ENCODE results near the gene SYNE2. TPM values are rescaled to one million over a fixed set of nuclear protein-coding genes. Genes with fewer than 3 reads are reported as not detected.
A peak's percentile ranks its signal among the peaks of the same experiment; 100 is the strongest.

The SYNE2 gene
- total and polyA plus RNA-seq, 4 donors, result 26.9 to 208 (median 67.9) TPM

- Histone ChIP-seq H3K4me1 (ENCODE audit: control insufficient read depth in 5 of 5, insufficient read depth in 5 of 5, low read length in 5 of 5) (peaks cover 0 to 37% (median 21%) of the 10 kb centered on the region in 5 donors), H3K27ac (ENCODE audit: low read depth in 1 of 2, low read length in 1 of 2) (peak overlapping the region in 1 of 2 donors; percentile 67), H3K9ac (ENCODE audit: insufficient read depth in 1 of 2, low read length in 2 of 2) (no peak overlapping the region), H3K4me3 (no peak overlapping the region), H3K36me3 (ENCODE audit: control insufficient read depth in 4 of 4, insufficient read depth in 4 of 4, low read length in 4 of 4) (peaks cover 6 to 56% (median 36%) of the 10 kb centered on the region in 4 donors), H3K27me3 (ENCODE audit: control insufficient read depth in 3 of 3, insufficient read depth in 3 of 3, low read length in 2 of 3) (no peaks in the 10 kb centered on the region), H3K9me3 (ENCODE audit: control insufficient read depth in 4 of 4, insufficient read depth in 3 of 4, low read length in 3 of 4) (no peaks in the 10 kb centered on the region)
- TF ChIP-seq CTCF (IDR thresholded peaks at IDR 0.05; ENCODE audit: control extremely low read depth, extremely low read depth), result no peak
- ATAC-seq (ENCODE audit: insufficient read depth, low FRiP score), result no peak
- WGBS, 2 donors, result 92 to 96% methylated on average over 8 of the region's 8 CpGs
- no peak for DNase-seq
Observed at GRCh38 chr14:64212666-64213065, 359.9 kb downstream of the SYNE2 start.

- H3K4me3 ChIP-seq, result no peak overlapping the region
- peaks cover 6 to 60% (median 36%) of the 10 kb centered on the region in 4 donors for H3K36me3 ChIP-seq (ENCODE audit: control insufficient read depth in 4 of 4, insufficient read depth in 4 of 4, low read length in 4 of 4)
- no peaks in the 10 kb centered on the region for H3K27me3 ChIP-seq (ENCODE audit: control insufficient read depth in 3 of 3, insufficient read depth in 3 of 3, low read length in 2 of 3)
- ATAC-seq (ENCODE audit: insufficient read depth, low FRiP score) (no peak), DNase-seq (peak; percentile 42 to 77 (median 56))
- 69 to 92% methylated on average over 5 of the region's 5 CpGs for WGBS, 2 donors
- H3K27ac ChIP-seq (ENCODE audit: low read depth in 1 of 2, low read length in 1 of 2), result peak overlapping the region; percentile 63 to 80
- TF ChIP-seq CTCF (IDR thresholded peaks at IDR 0.05; ENCODE audit: control extremely low read depth, extremely low read depth), result no peak
- peaks cover 0 to 38% (median 22%) of the 10 kb centered on the region in 5 donors for H3K4me1 ChIP-seq (ENCODE audit: control insufficient read depth in 5 of 5, insufficient read depth in 5 of 5, low read length in 5 of 5)
- H3K9me3 ChIP-seq (ENCODE audit: control insufficient read depth in 4 of 4, insufficient read depth in 3 of 4, low read length in 3 of 4), result no peaks in the 10 kb centered on the region
- H3K9ac ChIP-seq (ENCODE audit: insufficient read depth in 1 of 2, low read length in 2 of 2), result peak overlapping the region in 1 of 2 donors; percentile 53
Observed at GRCh38 chr14:64213086-64213485, 360.3 kb downstream of the SYNE2 start.

- Histone ChIP-seq H3K4me3 (no peak overlapping the region), H3K9me3 (ENCODE audit: control insufficient read depth in 4 of 4, insufficient read depth in 3 of 4, low read length in 3 of 4) (no peaks in the 10 kb centered on the region), H3K4me1 (ENCODE audit: control insufficient read depth in 5 of 5, insufficient read depth in 5 of 5, low read length in 5 of 5) (peaks cover 2 to 35% (median 17%) of the 10 kb centered on the region in 5 donors), H3K27ac (ENCODE audit: low read depth in 1 of 2, low read length in 1 of 2) (peak overlapping the region; percentile 44 to 63), H3K36me3 (ENCODE audit: control insufficient read depth in 4 of 4, insufficient read depth in 4 of 4, low read length in 4 of 4) (peaks cover 6 to 66% (median 37%) of the 10 kb centered on the region in 4 donors), H3K27me3 (ENCODE audit: control insufficient read depth in 3 of 3, insufficient read depth in 3 of 3, low read length in 2 of 3) (no peaks in the 10 kb centered on the region), H3K9ac (ENCODE audit: insufficient read depth in 1 of 2, low read length in 2 of 2) (no peak overlapping the region)
- DNase-seq, result peak in 2 of 3 donors; percentile 42 to 66
- TF ChIP-seq CTCF (IDR thresholded peaks at IDR 0.05; ENCODE audit: control extremely low read depth, extremely low read depth), result no peak
- no peak for ATAC-seq (ENCODE audit: insufficient read depth, low FRiP score)
- whole genome bisulfite sequencing, 2 donors, result 89 to 90% methylated on average over 15 of the region's 15 CpGs
Observed at GRCh38 chr14:64213853-64214570, 361.2 kb downstream of the SYNE2 start.

Data from lung (tissue), 12 donors.